ENCODE measurements around the gene SCN5A. TPM values are rescaled to one million over a fixed set of nuclear protein-coding genes. Genes with fewer than 3 reads are reported as not detected.

SCN5A gene
- total and polyA plus RNA-seq, 2 experiments from 2014 or later = 10.2 to 10.6 TPM

DNA sequence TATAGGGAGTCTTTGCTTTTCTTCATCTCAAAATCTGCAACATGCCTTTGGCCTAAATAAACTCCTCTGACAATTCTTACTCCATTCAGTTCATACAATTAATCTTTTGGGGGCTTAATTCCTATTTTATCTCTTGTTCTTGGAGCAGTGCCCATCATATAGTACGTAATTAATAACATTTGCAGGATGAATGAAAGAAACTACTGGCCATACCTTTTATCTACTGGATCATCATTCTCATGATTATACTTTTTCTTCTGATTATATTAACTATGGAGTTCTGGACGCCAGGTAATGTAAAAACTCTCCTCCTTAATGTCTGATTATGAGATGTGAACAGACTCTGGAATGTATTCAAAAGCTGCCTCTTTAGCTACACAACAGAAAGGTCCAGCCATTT is 46.5 kb upstream of the SCN5A start:
- Histone ChIP-seq H3K4me3 (no peak overlapping the region), H3K9me2 (ENCODE audit: insufficient read depth) (no peaks in the 10 kb centered on the region), H3K27ac (ENCODE audit: low read depth) (no peak overlapping the region), H3K36me3 (ENCODE audit: insufficient read depth) (no peaks in the 10 kb centered on the region), H3K27me3 (ENCODE audit: insufficient read depth) (no peaks in the 10 kb centered on the region), H4K20me1 (replicated peaks; ENCODE audit: insufficient read depth) (no peaks in the 10 kb centered on the region), H3K4me2 (no peak overlapping the region), H3F3A (replicated peaks; ENCODE audit: low read depth) (no peaks in the 10 kb centered on the region), H2AFZ (no peak overlapping the region), H3K4me1 (ENCODE audit: insufficient read depth) (no peaks in the 10 kb centered on the region), H3K79me2 (replicated peaks; ENCODE audit: insufficient read depth) (no peaks in the 10 kb centered on the region)
- DNase-seq (ENCODE audit: low spot score) = no peak
- Mint-ChIP-seq H3K27ac (no peak overlapping the region), H3K4me3 (no peak overlapping the region), H3K4me1 (no peaks in the 10 kb centered on the region), H3K36me3 (ENCODE audit: low read depth) (no peaks in the 10 kb centered on the region), H3K27me3 (ENCODE audit: insufficient read depth, low read depth, poor library complexity) (no peaks in the 10 kb centered on the region), H3K9me3 (no peaks in the 10 kb centered on the region)
- ATAC-seq = no peak
- TF ChIP-seq POLR2AphosphoS5 (IDR thresholded peaks at IDR 0.05; ENCODE audit: low read depth) (no peak), ZNF114 (CRISPR knock-in tag; IDR thresholded peaks at IDR 0.05) (no peak), JUNB (IDR thresholded peaks at IDR 0.05; ENCODE audit: unreplicated experiment) (no peak), EZH2phosphoT487 (IDR thresholded peaks at IDR 0.05; ENCODE audit: unreplicated experiment) (no peak), NANOG (IDR thresholded peaks at IDR 0.05; ENCODE audit: borderline replicate concordance) (no peak)
- TF ChIP-seq, protein P1, sequence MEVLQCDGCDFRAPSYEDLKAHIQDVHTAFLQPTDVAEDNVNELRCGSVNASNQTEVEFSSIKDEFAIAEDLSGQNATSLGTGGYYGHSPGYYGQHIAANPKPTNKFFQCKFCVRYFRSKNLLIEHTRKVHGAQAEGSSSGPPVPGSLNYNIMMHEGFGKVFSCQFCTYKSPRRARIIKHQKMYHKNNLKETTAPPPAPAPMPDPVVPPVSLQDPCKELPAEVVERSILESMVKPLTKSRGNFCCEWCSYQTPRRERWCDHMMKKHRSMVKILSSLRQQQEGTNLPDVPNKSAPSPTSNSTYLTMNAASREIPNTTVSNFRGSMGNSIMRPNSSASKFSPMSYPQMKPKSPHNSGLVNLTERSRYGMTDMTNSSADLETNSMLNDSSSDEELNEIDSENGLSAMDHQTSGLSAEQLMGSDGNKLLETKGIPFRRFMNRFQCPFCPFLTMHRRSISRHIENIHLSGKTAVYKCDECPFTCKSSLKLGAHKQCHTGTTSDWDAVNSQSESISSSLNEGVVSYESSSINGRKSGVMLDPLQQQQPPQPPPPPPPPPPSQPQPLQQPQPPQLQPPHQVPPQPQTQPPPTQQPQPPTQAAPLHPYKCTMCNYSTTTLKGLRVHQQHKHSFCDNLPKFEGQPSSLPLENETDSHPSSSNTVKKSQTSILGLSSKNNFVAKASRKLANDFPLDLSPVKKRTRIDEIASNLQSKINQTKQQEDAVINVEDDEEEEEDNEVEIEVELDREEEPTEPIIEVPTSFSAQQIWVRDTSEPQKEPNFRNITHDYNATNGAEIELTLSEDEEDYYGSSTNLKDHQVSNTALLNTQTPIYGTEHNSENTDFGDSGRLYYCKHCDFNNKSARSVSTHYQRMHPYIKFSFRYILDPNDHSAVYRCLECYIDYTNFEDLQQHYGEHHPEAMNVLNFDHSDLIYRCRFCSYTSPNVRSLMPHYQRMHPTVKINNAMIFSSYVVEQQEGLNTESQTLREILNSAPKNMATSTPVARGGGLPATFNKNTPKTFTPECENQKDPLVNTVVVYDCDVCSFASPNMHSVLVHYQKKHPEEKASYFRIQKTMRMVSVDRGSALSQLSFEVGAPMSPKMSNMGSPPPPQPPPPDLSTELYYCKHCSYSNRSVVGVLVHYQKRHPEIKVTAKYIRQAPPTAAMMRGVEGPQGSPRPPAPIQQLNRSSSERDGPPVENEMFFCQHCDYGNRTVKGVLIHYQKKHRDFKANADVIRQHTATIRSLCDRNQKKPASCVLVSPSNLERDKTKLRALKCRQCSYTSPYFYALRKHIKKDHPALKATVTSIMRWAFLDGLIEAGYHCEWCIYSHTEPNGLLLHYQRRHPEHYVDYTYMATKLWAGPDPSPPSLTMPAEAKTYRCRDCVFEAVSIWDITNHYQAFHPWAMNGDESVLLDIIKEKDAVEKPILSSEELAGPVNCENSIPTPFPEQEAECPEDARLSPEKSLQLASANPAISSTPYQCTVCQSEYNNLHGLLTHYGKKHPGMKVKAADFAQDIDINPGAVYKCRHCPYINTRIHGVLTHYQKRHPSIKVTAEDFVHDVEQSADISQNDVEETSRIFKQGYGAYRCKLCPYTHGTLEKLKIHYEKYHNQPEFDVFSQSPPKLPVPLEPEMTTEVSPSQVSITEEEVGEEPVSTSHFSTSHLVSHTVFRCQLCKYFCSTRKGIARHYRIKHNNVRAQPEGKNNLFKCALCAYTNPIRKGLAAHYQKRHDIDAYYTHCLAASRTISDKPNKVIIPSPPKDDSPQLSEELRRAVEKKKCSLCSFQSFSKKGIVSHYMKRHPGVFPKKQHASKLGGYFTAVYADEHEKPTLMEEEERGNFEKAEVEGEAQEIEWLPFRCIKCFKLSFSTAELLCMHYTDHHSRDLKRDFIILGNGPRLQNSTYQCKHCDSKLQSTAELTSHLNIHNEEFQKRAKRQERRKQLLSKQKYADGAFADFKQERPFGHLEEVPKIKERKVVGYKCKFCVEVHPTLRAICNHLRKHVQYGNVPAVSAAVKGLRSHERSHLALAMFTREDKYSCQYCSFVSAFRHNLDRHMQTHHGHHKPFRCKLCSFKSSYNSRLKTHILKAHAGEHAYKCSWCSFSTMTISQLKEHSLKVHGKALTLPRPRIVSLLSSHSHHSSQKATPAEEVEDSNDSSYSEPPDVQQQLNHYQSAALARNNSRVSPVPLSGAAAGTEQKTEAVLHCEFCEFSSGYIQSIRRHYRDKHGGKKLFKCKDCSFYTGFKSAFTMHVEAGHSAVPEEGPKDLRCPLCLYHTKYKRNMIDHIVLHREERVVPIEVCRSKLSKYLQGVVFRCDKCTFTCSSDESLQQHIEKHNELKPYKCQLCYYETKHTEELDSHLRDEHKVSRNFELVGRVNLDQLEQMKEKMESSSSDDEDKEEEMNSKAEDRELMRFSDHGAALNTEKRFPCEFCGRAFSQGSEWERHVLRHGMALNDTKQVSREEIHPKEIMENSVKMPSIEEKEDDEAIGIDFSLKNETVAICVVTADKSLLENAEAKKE (CRISPR knock-in tag; IDR thresholded peaks at IDR 0.05) = no peak
- TF ChIP-seq, protein P2, sequence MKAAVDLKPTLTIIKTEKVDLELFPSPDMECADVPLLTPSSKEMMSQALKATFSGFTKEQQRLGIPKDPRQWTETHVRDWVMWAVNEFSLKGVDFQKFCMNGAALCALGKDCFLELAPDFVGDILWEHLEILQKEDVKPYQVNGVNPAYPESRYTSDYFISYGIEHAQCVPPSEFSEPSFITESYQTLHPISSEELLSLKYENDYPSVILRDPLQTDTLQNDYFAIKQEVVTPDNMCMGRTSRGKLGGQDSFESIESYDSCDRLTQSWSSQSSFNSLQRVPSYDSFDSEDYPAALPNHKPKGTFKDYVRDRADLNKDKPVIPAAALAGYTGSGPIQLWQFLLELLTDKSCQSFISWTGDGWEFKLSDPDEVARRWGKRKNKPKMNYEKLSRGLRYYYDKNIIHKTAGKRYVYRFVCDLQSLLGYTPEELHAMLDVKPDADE (IDR thresholded peaks at IDR 0.05) = no peak
- TF ChIP-seq, protein P3, sequence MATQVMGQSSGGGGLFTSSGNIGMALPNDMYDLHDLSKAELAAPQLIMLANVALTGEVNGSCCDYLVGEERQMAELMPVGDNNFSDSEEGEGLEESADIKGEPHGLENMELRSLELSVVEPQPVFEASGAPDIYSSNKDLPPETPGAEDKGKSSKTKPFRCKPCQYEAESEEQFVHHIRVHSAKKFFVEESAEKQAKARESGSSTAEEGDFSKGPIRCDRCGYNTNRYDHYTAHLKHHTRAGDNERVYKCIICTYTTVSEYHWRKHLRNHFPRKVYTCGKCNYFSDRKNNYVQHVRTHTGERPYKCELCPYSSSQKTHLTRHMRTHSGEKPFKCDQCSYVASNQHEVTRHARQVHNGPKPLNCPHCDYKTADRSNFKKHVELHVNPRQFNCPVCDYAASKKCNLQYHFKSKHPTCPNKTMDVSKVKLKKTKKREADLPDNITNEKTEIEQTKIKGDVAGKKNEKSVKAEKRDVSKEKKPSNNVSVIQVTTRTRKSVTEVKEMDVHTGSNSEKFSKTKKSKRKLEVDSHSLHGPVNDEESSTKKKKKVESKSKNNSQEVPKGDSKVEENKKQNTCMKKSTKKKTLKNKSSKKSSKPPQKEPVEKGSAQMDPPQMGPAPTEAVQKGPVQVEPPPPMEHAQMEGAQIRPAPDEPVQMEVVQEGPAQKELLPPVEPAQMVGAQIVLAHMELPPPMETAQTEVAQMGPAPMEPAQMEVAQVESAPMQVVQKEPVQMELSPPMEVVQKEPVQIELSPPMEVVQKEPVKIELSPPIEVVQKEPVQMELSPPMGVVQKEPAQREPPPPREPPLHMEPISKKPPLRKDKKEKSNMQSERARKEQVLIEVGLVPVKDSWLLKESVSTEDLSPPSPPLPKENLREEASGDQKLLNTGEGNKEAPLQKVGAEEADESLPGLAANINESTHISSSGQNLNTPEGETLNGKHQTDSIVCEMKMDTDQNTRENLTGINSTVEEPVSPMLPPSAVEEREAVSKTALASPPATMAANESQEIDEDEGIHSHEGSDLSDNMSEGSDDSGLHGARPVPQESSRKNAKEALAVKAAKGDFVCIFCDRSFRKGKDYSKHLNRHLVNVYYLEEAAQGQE (IDR thresholded peaks at IDR 0.05; ENCODE audit: unreplicated experiment) = no peak
